Pancreas (tissue), 10 donors: ENCODE results near the gene ST6GAL2. TPM values are rescaled to one million over a fixed set of nuclear protein-coding genes. Genes with fewer than 3 reads are reported as not detected.

Experiments
- ATAC-seq, 4 donors: fragments of 200-7000 bp; cut with Tn5 transposase; one replicate each; pipeline versions ENCODE4 v1.8.0 to v1.9.1; 2020; ENCODE audit warnings: mild to moderate bottlenecking in 4 of 4, moderate library complexity in 4 of 4
- DNase-seq, 6 donors: peaks; one replicate each; pipeline ENCODE4 v3.0.0-alpha.2; 2020
- FAIRE-seq: peaks from 2 replicates; lab custom pipeline; 2012; peaks lifted over from hg19 to GRCh38; lab: Jason Lieb, UNC
- H3K27ac ChIP-seq, 4 donors: fragments of 200-600 bp; sonication (generic); 1 replicate in 3 of 4; 2 replicates in 1 of 4; pipeline versions ENCODE4 v1.5.0 to v1.8.0; 2020
- H3K27me3 ChIP-seq, 4 donors: fragments of 200-600 bp; one replicate each; pipeline ENCODE4 v1.8.0; 2021
- H3K36me3 ChIP-seq, 3 donors: fragments of 200-600 bp; sonication (generic) in 1 of 3; one replicate each; pipeline versions ENCODE4 v1.5.0 to v1.8.0; 2020 to 2021
- H3K4me1 ChIP-seq, 3 donors: fragments of 200-600 bp; one replicate each; pipeline ENCODE4 v1.8.0; 2021
- H3K4me3 ChIP-seq, 4 donors: fragments of 200-600 bp; sonication (generic) in 2 of 4; one replicate each; pipeline versions ENCODE4 v1.5.0 to v1.8.0; 2020 to 2021
- H3K9me3 ChIP-seq, 4 donors: fragments of 200-600 bp; one replicate each; pipeline ENCODE4 v1.8.0; 2021
- CTCF ChIP-seq, 4 donors: fragments of 200-600 bp; sonication (generic) in 3 of 4; IDR thresholded peaks; one replicate each; pipeline versions ENCODE4 v1.5.0 to v1.8.0; 2021; ENCODE audit warnings: antibody characterized with exemption in 4 of 4
- whole genome bisulfite sequencing, 2 donors: extraction: QIAGEN DNeasy Blood & Tissue Kit; methylation state at CpG; one replicate each; pipeline ENCODE4 v1.1.7; 2013; 5-methylcytosine and 5-hydroxymethylcytosine counted together
- intact Hi-C, 3 donors: fragments of 100-400 bp; cut with DNase I; formaldehyde crosslinking; loops; one replicate each; pipeline versions ENCODE4 v1.11.1 to v1.14.2; 2022
- polyA plus RNA-seq, 2 donors: library from polyadenylated mRNA; stranded (reverse); fragments of 200-250 nt; gene quantifications; one replicate each; pipeline ENCODE4 v1.2.3, GENCODE V29; 2013
- total RNA-seq, 6 donors: library from RNA; stranded (reverse); fragmentation: NEBNext Ultra II Directional in 4 of 6; extraction: Animal tissue kit (Norgen Biotek cat#: 25700) in 4 of 6; gene quantifications; one replicate each; pipeline versions ENCODE4 v1.2.1 to v1.2.4, GENCODE V29; 2021 to 2023
- donor health status: healthy with polysubstance abuse.
- donor health status: DM: no; HTN: no; CAD: no; lungs with moderate emphysema.
- donor health status: DM: no; HTN: no; CAD: no.
- donor health status: control.
- donor health status: control.
- donor health status: Bipolar disorder and iron deficiency.
- donor health status: DM: yes; HTN: yes; CAD: no.
- donor health status: DM: no; HTN: no; CAD: no.
- donor health status: DM: no; HTN: no; CAD: no.
- donor health status: DM: yes; HTN: yes; CAD: no.

The ST6GAL2 gene
- total and polyA plus RNA-seq, 8 donors: 0.04 to 1.0 (median 0.09) TPM; not detected in 2

GRCh38 chr2:106792671-106793070, 93.3 kb downstream of the ST6GAL2 start:
- FAIRE-seq: no peak

GRCh38 chr2:106789185-106789584, 96.8 kb downstream of the ST6GAL2 start:
- H3K27ac ChIP-seq: no peak overlapping the region
- H3K4me1 ChIP-seq: no peaks in the 10 kb centered on the region
- H3K4me3 ChIP-seq: no peak overlapping the region
- no peak for TF ChIP-seq CTCF (IDR thresholded peaks at IDR 0.05)
- intact Hi-C loops: no loop called here
- ATAC-seq (no peak), DNase-seq (no peak), FAIRE-seq (no peak)
- 71 to 78% methylated on average over 6 of the region's 6 CpGs for WGBS, 2 donors
- H3K9me3 ChIP-seq: no peaks in the 10 kb centered on the region
- no peaks in the 10 kb centered on the region for H3K27me3 ChIP-seq
- H3K36me3 ChIP-seq: no peaks in the 10 kb centered on the region

More at GRCh38 chr2:106792671-106793070, 93.3 kb downstream of the ST6GAL2 start:
- ATAC-seq: no peak
- Histone ChIP-seq H3K27me3 (no peaks in the 10 kb centered on the region), H3K36me3 (no peaks in the 10 kb centered on the region), H3K27ac (no peak overlapping the region), H3K4me3 (no peak overlapping the region), H3K4me1 (no peaks in the 10 kb centered on the region), H3K9me3 (no peaks in the 10 kb centered on the region)
- intact Hi-C loops: no loop called here
- TF ChIP-seq CTCF (IDR thresholded peaks at IDR 0.05): no peak
- WGBS, 2 donors: 65 to 74% methylated on average over 2 of the region's 2 CpGs
- DNase-seq: no peak

GRCh38 chr2:106782681-106783080, 103.3 kb downstream of the ST6GAL2 start:
- FAIRE-seq (no peak), ATAC-seq (no peak), DNase-seq (no peak)
- no peaks in the 10 kb centered on the region for H3K36me3 ChIP-seq
- H3K4me3 ChIP-seq: no peak overlapping the region
- intact Hi-C loops: no loop called here
- no peaks in the 10 kb centered on the region for H3K9me3 ChIP-seq
- no peak for TF ChIP-seq CTCF (IDR thresholded peaks at IDR 0.05)
- no peaks in the 10 kb centered on the region for H3K27me3 ChIP-seq
- H3K27ac ChIP-seq: no peak overlapping the region
- no peaks in the 10 kb centered on the region for H3K4me1 ChIP-seq
- 62 to 72% methylated on average over 3 of the region's 3 CpGs for WGBS, 2 donors

- Histone ChIP-seq H3K4me1 (no peaks in the 10 kb centered on the region), H3K4me3 (no peak overlapping the region), H3K27me3 (no peaks in the 10 kb centered on the region), H3K9me3 (no peaks in the 10 kb centered on the region), H3K36me3 (no peaks in the 10 kb centered on the region), H3K27ac (no peak overlapping the region)
- no peak for FAIRE-seq
- no peak for TF ChIP-seq CTCF (IDR thresholded peaks at IDR 0.05)
- WGBS, 2 donors: 67 to 81% methylated on average over 3 of the region's 3 CpGs
- ATAC-seq: no peak
- intact Hi-C loops: no loop called here
- no peak for DNase-seq
These were observed 104.8 kb downstream of the ST6GAL2 start for GRCh38 chr2:106781196-106781595.

- no peak overlapping the region for H3K4me3 ChIP-seq
- no peak overlapping the region for H3K27ac ChIP-seq
- ATAC-seq (no peak), FAIRE-seq (no peak), DNase-seq (no peak)
- intact Hi-C loops: no loop called here
- no peaks in the 10 kb centered on the region for H3K27me3 ChIP-seq
- H3K9me3 ChIP-seq: no peaks in the 10 kb centered on the region
- TF ChIP-seq CTCF (IDR thresholded peaks at IDR 0.05): no peak
- no peaks in the 10 kb centered on the region for H3K36me3 ChIP-seq
- 51 to 54% methylated on average over 3 of the region's 3 CpGs for WGBS, 2 donors
- no peaks in the 10 kb centered on the region for H3K4me1 ChIP-seq
These were observed 114.2 kb downstream of the ST6GAL2 start for GRCh38 chr2:106771811-106772210.
